SK-N-SH (cell line): ENCODE measurements around the gene TMEM9. TPM values are rescaled to one million over a fixed set of nuclear protein-coding genes. Genes with fewer than 3 reads are reported as not detected.

Experiments used
- CTCF ChIA-PET: fragments of 300-600, 350-600 bp; formaldehyde crosslinking; extraction: SDS; loops from one replicate; lab custom pipeline; 2021; lab: Yijun Ruan, JAX
- POLR2A ChIA-PET: fragments of 350-600 bp; sonication (Branson Sonifier 250); formaldehyde crosslinking; extraction: SDS; loops from one replicate; lab custom pipeline; 2020; ENCODE audit warnings: antibody characterized with exemption, inconsistent platforms; lab: Yijun Ruan, JAX
- DNase-seq: peaks from one replicate; pipeline ENCODE4 v3.0.0; 2012
- H2AFZ ChIP-seq: fragments of 200-600 bp; sonication (generic); 2 replicates; pipeline ENCODE4 v1.8.1; 2016; ENCODE audit warnings: antibody characterized with exemption, mild to moderate bottlenecking, low read depth
- H3F3A ChIP-seq: fragments of 200-600 bp; sonication (generic); replicated peaks from 2 replicates; pipeline ENCODE3; 2016; ENCODE audit warnings: antibody characterized with exemption, mild to moderate bottlenecking; ENCODE audit not compliant: insufficient read depth
- H3K27ac ChIP-seq, 2 experiments: fragments of 200-500 bp in 1 of 2; fragments of 200-600 bp in 1 of 2; sonication (Bioruptor generic) in 1 of 2; sonication (generic), shearing (Covaris generic) in 1 of 2; 2 replicates each; pipeline versions ENCODE4 v1.5.1 to v1.6.1; 2014 to 2016; ENCODE audit warnings: low read depth in 2 of 2, inconsistent platforms in 1 of 2, low read length in 1 of 2, mild to moderate bottlenecking in 1 of 2, mixed read lengths in 1 of 2
- H3K27me3 ChIP-seq: fragments of 200-600 bp; sonication (generic), shearing (Covaris generic); 2 replicates; pipeline ENCODE4 v1.6.1; 2016; ENCODE audit warnings: mixed run types; ENCODE audit not compliant: insufficient read depth
- H3K36me3 ChIP-seq, 2 experiments: fragments of 200-500 bp in 1 of 2; fragments of 200-600 bp in 1 of 2; sonication (Bioruptor generic) in 1 of 2; sonication (generic) in 1 of 2; replicated peaks in 1 of 2; 2 replicates each; pipeline versions ENCODE3 to v1.5.1; 2014 to 2016; ENCODE audit warnings: low read length in 1 of 2, mild to moderate bottlenecking in 1 of 2; ENCODE audit not compliant: insufficient read depth in 2 of 2, control insufficient read depth in 1 of 2
- H3K4me1 ChIP-seq, 2 experiments: fragments of 200-500 bp in 1 of 2; fragments of 200-600 bp in 1 of 2; sonication (Bioruptor generic) in 1 of 2; sonication (generic), shearing (Covaris generic) in 1 of 2; 2 replicates each; pipeline versions ENCODE4 v1.5.1 to v1.6.1; 2014 to 2016; ENCODE audit warnings: low read depth in 1 of 2, low read length in 1 of 2, mixed run types in 1 of 2; ENCODE audit not compliant: insufficient read depth in 2 of 2, control insufficient read depth in 1 of 2
- H3K4me2 ChIP-seq: fragments of 200-600 bp; sonication (generic), shearing (Covaris generic); 2 replicates; pipeline ENCODE4 v1.6.1; 2017; ENCODE audit warnings: mixed run types
- H3K4me3 ChIP-seq, 2 experiments: fragments of 200-500 bp in 1 of 2; fragments of 200-600 bp in 1 of 2; sonication (Bioruptor generic) in 1 of 2; sonication (generic), shearing (Covaris generic) in 1 of 2; 2 replicates each; pipeline versions ENCODE4 v1.5.1 to v1.8.1; 2014 to 2016; ENCODE audit warnings: low read depth in 2 of 2, inconsistent platforms in 1 of 2, low read length in 1 of 2, mild to moderate bottlenecking in 1 of 2, mixed read lengths in 1 of 2, moderate library complexity in 1 of 2
- H3K79me2 ChIP-seq: fragments of 200-600 bp; sonication (generic); 2 replicates; pipeline ENCODE4 v1.8.1; 2017; ENCODE audit warnings: mild to moderate bottlenecking; ENCODE audit not compliant: insufficient read depth
- H3K9ac ChIP-seq: fragments of 200-600 bp; sonication (generic); 2 replicates; pipeline ENCODE4 v1.6.1; 2017; ENCODE audit warnings: mixed run types
- H3K9me2 ChIP-seq: fragments of 200-600 bp; sonication (generic); 2 replicates; pipeline ENCODE4 v1.6.1; 2017; ENCODE audit warnings: mixed run types
- H3K9me3 ChIP-seq: fragments of 200-600 bp; sonication (generic); 2 replicates; pipeline ENCODE4 v1.6.1; 2017; ENCODE audit warnings: mixed run types, mild to moderate bottlenecking, moderate library complexity
- H4K20me1 ChIP-seq: fragments of 200-600 bp; sonication (generic); 2 replicates; pipeline ENCODE4 v1.6.1; 2017; ENCODE audit warnings: mild to moderate bottlenecking, mixed run types; ENCODE audit not compliant: insufficient read depth
- CHD2 ChIP-seq: fragments of 150-350 bp; IDR thresholded peaks from 2 replicates; pipeline ENCODE4 v1.6.1; 2018; ENCODE audit warnings: low read length; ENCODE audit not compliant: partially characterized antibody
- ELF1 ChIP-seq: IDR thresholded peaks from 2 replicates; pipeline ENCODE4 v1.4.0; 2012
- EZH2phosphoT487 ChIP-seq: fragments of 200-600 bp; sonication (generic); IDR thresholded peaks from 2 replicates; pipeline ENCODE4 v1.6.1; 2017; ENCODE audit warnings: low read depth, mixed run types, mild to moderate bottlenecking, antibody characterized with exemption, moderate library complexity, borderline replicate concordance
- FOSL2 ChIP-seq: IDR thresholded peaks from 2 replicates; pipeline ENCODE4 v1.4.0; 2012; ENCODE audit warnings: low read depth, mild to moderate bottlenecking, moderate library complexity, borderline replicate concordance
- FOXJ3 ChIP-seq: sonication (generic); formaldehyde crosslinking; IDR thresholded peaks from 2 replicates; pipeline ENCODE4 v1.5.1; 2020; ENCODE audit warnings: mild to moderate bottlenecking, missing genetic modification reagents
- FOXM1 ChIP-seq: IDR thresholded peaks from 2 replicates; pipeline ENCODE4 v1.4.0; 2012; ENCODE audit warnings: low read depth, mild to moderate bottlenecking
- GABPA ChIP-seq: IDR thresholded peaks from 2 replicates; pipeline ENCODE4 v1.4.0; 2012; ENCODE audit warnings: low read depth, mild to moderate bottlenecking
- IRF3 ChIP-seq: fragments of 150-350 bp; IDR thresholded peaks from 2 replicates; pipeline ENCODE4 v1.6.1; 2016; ENCODE audit warnings: mild to moderate bottlenecking, low read depth, low read length
- MXI1 ChIP-seq: IDR thresholded peaks from 2 replicates; pipeline ENCODE4 v1.6.1; 2012; ENCODE audit warnings: mild to moderate bottlenecking, low read depth, low read length, improper control_type of control experiment
- NFIC ChIP-seq: IDR thresholded peaks from 2 replicates; pipeline ENCODE4 v1.4.0; 2012; ENCODE audit warnings: borderline replicate concordance
- NRF1 ChIP-seq: IDR thresholded peaks from 2 replicates; pipeline ENCODE4 v1.6.1; 2012; ENCODE audit warnings: low read depth, mild to moderate bottlenecking, low read length
- PBX3 ChIP-seq: IDR thresholded peaks from 2 replicates; pipeline ENCODE4; 2012
- RAD21 ChIP-seq: IDR thresholded peaks from 2 replicates; pipeline ENCODE4 v1.6.1; 2012; ENCODE audit warnings: mild to moderate bottlenecking, low read length
- SMC3 ChIP-seq: IDR thresholded peaks from 2 replicates; pipeline ENCODE4 v1.6.1; 2012; ENCODE audit warnings: low read depth, low read length, improper control_type of control experiment
- TAF1 ChIP-seq: IDR thresholded peaks from 2 replicates; pipeline ENCODE4 v1.6.1; 2012; ENCODE audit warnings: low read depth, mild to moderate bottlenecking, low read length, moderate library complexity, borderline replicate concordance
- TCF12 ChIP-seq: IDR thresholded peaks from 2 replicates; pipeline ENCODE4 v1.4.0; 2012
- TEAD4 ChIP-seq: IDR thresholded peaks from 2 replicates; pipeline ENCODE4 v1.4.0; 2012; ENCODE audit warnings: mild to moderate bottlenecking, borderline replicate concordance; ENCODE audit not compliant: insufficient read depth
- USF1 ChIP-seq: IDR thresholded peaks from 2 replicates; pipeline ENCODE4 v1.4.0; 2012; ENCODE audit warnings: low read depth, borderline replicate concordance
- USF2 ChIP-seq: fragments of 150-350 bp; IDR thresholded peaks from 2 replicates; pipeline ENCODE4 v1.6.1; 2017; ENCODE audit warnings: antibody characterized with exemption, low read length, low read depth, borderline replicate concordance
- YY1 ChIP-seq: IDR thresholded peaks from 2 replicates; pipeline ENCODE4 v1.4.0; 2012; ENCODE audit warnings: low read depth, mild to moderate bottlenecking
- WGBS: methylation state at CpG from one replicate; pipeline ENCODE4 v1.1.6; 2017; ENCODE audit warnings: low lambda C conversion rate; 5-methylcytosine and 5-hydroxymethylcytosine counted together
- polyA plus RNA-seq, 3 experiments: library from polyadenylated mRNA; depleted of rRNA; stranded (reverse); fragments of >200 nt; gene quantifications; 2 replicates each; pipeline ENCODE4 v1.2.3, GENCODE V29; 2012

TMEM9 gene
- polyA plus RNA-seq, 1 of the 3 experiments (the other 2 are of a cell fraction) = 126 TPM

GRCh38 chr1:201141418-201141817 is 12.9 kb downstream of the TMEM9 start:
- no peaks in the 10 kb centered on the region for H3K27me3 ChIP-seq
- POLR2A ChIA-PET = interaction anchor here (0.8 kb wide), 1 partner anchor 28 kb away, joined by 3 read pairs; no protein-coding TSS in a partner anchor
- no peak for DNase-seq
- H3K79me2 ChIP-seq = no peaks in the 10 kb centered on the region
- peaks cover 19% of the 10 kb centered on the region for H3F3A ChIP-seq
- peaks cover 19 to 32% of the 10 kb centered on the region in 2 experiments; a peak in 2 of 4 replicates for H3K4me1 ChIP-seq
- H3K9me2 ChIP-seq = no peaks in the 10 kb centered on the region
- H4K20me1 ChIP-seq = peaks cover 9% of the 10 kb centered on the region; the same call in 1 of the 2 replicates
- no peaks in the 10 kb centered on the region for H3K9me3 ChIP-seq
- 98% methylated on average over 5 of the region's 5 CpGs for WGBS
- no peak overlapping the region for H3K4me2 ChIP-seq
- H3K27ac ChIP-seq = no peak overlapping the region
- TF ChIP-seq EZH2phosphoT487 (no peak), NRF1 (no peak), FOSL2 (no peak), NFIC (no peak), MXI1 (no peak)
- H2AFZ ChIP-seq = no peak overlapping the region
- no peak overlapping the region for H3K4me3 ChIP-seq
- CTCF ChIA-PET = interaction anchor here (1.0 to 2.5 kb wide), 4 partner anchors 8 to 169 kb away, joined by 3 to 13 read pairs (median 6); partner anchors contain the start of gene TMEM9
- no peak overlapping the region for H3K9ac ChIP-seq
- H3K36me3 ChIP-seq = peaks cover 28 to 80% of the 10 kb centered on the region in 2 experiments

- peaks cover 19 to 32% of the 10 kb centered on the region in 2 experiments; a peak in 2 of 4 replicates for H3K4me1 ChIP-seq
- H2AFZ ChIP-seq = no peak overlapping the region
- ChIA-PET CTCF (interaction anchor here (1.0 to 2.5 kb wide), 4 partner anchors 9 to 169 kb away, joined by 3 to 13 read pairs (median 6); partner anchors contain the start of gene TMEM9), POLR2A (interaction anchor here (0.8 to 1.3 kb wide), 2 partner anchors 18 to 28 kb away, joined by 3 read pairs; no protein-coding TSS in a partner anchor)
- H3K4me2 ChIP-seq = no peak overlapping the region
- no peaks in the 10 kb centered on the region for H3K79me2 ChIP-seq
- 96% methylated on average over 8 of the region's 8 CpGs for WGBS
- no peaks in the 10 kb centered on the region for H3K9me2 ChIP-seq
- H3K9ac ChIP-seq = no peak overlapping the region
- TF ChIP-seq TAF1 = no peak
- no peak for TF ChIP-seq USF2
- TF ChIP-seq FOXM1 = no peak
- TF ChIP-seq TCF12 = no peak
- TF ChIP-seq TEAD4 = no peak
- no peak for TF ChIP-seq GABPA
- TF ChIP-seq IRF3 = no peak
- no peak for TF ChIP-seq FOXJ3 (CRISPR knock-in tag)
- no peak for TF ChIP-seq CHD2
- TF ChIP-seq USF1 = no peak
- no peak for TF ChIP-seq ELF1
- no peak for TF ChIP-seq SMC3
- TF ChIP-seq YY1 = no peak
- no peak for TF ChIP-seq PBX3
- TF ChIP-seq RAD21 = no peak
- TF ChIP-seq EZH2phosphoT487 = no peak
- DNase-seq = no peak
- H3F3A ChIP-seq = peaks cover 19% of the 10 kb centered on the region
- no peaks in the 10 kb centered on the region for H3K27me3 ChIP-seq
- no peaks in the 10 kb centered on the region for H3K9me3 ChIP-seq
- no peak overlapping the region for H3K4me3 ChIP-seq
- peaks cover 28 to 80% of the 10 kb centered on the region in 2 experiments for H3K36me3 ChIP-seq
- no peak overlapping the region for H3K27ac ChIP-seq
- peaks cover 9% of the 10 kb centered on the region; the same call in 1 of the 2 replicates for H4K20me1 ChIP-seq
These were observed 13.4 kb downstream of the TMEM9 start for GRCh38 chr1:201140941-201141260.
